HepG2 (cell line): Measurements from ENCODE around the gene CCDC148. TPM values are rescaled to one million over a fixed set of nuclear protein-coding genes. Genes with fewer than 3 reads are reported as not detected.

Source experiments
- AKAP8 ChIP-seq: sonication (generic); formaldehyde crosslinking; IDR thresholded peaks from 2 replicates; pipeline ENCODE4 v1.5.1; 2020; ENCODE audit warnings: mild to moderate bottlenecking, missing genetic modification reagents
- BHLHE40 ChIP-seq: IDR thresholded peaks from 2 replicates; pipeline ENCODE4 v1.6.1; 2011; ENCODE audit warnings: low read length, improper control_type of control experiment
- FOXA1 ChIP-seq, 2 experiments: fragments of 450-650 bp in 1 of 2; sonication (generic) in 1 of 2; formaldehyde crosslinking in 1 of 2; IDR thresholded peaks; 2 replicates each; pipeline versions ENCODE4 v1.4.0 to v1.6.1; 2016 to 2020; ENCODE audit warnings: missing genetic modification reagents in 1 of 2
- FOXA3 ChIP-seq: IDR thresholded peaks from 2 replicates; pipeline ENCODE4 v1.6.1; 2016; ENCODE audit warnings: missing genetic modification reagents, missing compliant biosample characterization
- GABPB1 ChIP-seq: IDR thresholded peaks from 2 replicates; pipeline ENCODE4 v1.6.1; 2016; ENCODE audit warnings: mild to moderate bottlenecking, missing genetic modification reagents, moderate library complexity, missing compliant biosample characterization
- ISL2 ChIP-seq: sonication (generic); formaldehyde crosslinking; IDR thresholded peaks from 2 replicates; pipeline ENCODE4 v1.5.0; 2020; ENCODE audit warnings: missing genetic modification reagents
- JUN ChIP-seq: sonication (generic); formaldehyde crosslinking; IDR thresholded peaks from 2 replicates; pipeline ENCODE4 v1.4.0; 2020; ENCODE audit warnings: mild to moderate bottlenecking, missing genetic modification reagents
- JUND ChIP-seq: sonication (generic); formaldehyde crosslinking; IDR thresholded peaks from 2 replicates; pipeline ENCODE4 v1.8.0; 2022; ENCODE audit warnings: mild to moderate bottlenecking, missing genetic modification reagents
- KDM5B ChIP-seq: sonication (generic); formaldehyde crosslinking; IDR thresholded peaks from 2 replicates; pipeline ENCODE4 v1.4.0; 2020; ENCODE audit warnings: missing genetic modification reagents, mild to moderate bottlenecking, borderline replicate concordance
- MAFF ChIP-seq: IDR thresholded peaks from 2 replicates; pipeline ENCODE4 v1.6.1; 2011; ENCODE audit warnings: low read depth, low read length, improper control_type of control experiment
- MXD3 ChIP-seq: IDR thresholded peaks from 2 replicates; pipeline ENCODE4 v1.6.1; 2016; ENCODE audit warnings: mild to moderate bottlenecking, missing biosample characterization, missing genetic modification reagents
- MXI1 ChIP-seq: IDR thresholded peaks from 3 replicates; pipeline ENCODE4 v1.6.1; 2012; ENCODE audit warnings: low read depth, low read length, inconsistent platforms, borderline replicate concordance
- ONECUT2 ChIP-seq: sonication (generic); formaldehyde crosslinking; IDR thresholded peaks from 2 replicates; pipeline ENCODE4 v1.4.0; 2020; ENCODE audit warnings: missing genetic modification reagents
- SIX1 ChIP-seq: sonication (generic); formaldehyde crosslinking; IDR thresholded peaks from 2 replicates; pipeline ENCODE4 v1.4.0; 2020; ENCODE audit warnings: missing genetic modification reagents, borderline replicate concordance
- SNAPC2 ChIP-seq: sonication (generic); formaldehyde crosslinking; IDR thresholded peaks from 2 replicates; pipeline ENCODE4 v1.8.1; 2022; ENCODE audit warnings: mild to moderate bottlenecking, missing genetic modification reagents
- SNRNP70 ChIP-seq: fragments of 200-400 bp; formaldehyde crosslinking; IDR thresholded peaks from 2 replicates; pipeline ENCODE4 v1.6.1; 2017; ENCODE audit warnings: mild to moderate bottlenecking, low read depth, low read length, moderate library complexity
- SUZ12 ChIP-seq: fragments of 150-350 bp; IDR thresholded peaks from 2 replicates; pipeline ENCODE4 v1.6.1; 2014; ENCODE audit warnings: low read depth, low read length
- TBP ChIP-seq: sonication (generic); formaldehyde crosslinking; IDR thresholded peaks from 2 replicates; pipeline ENCODE4 v1.5.0; 2020; ENCODE audit warnings: missing genetic modification reagents
- ZBTB2 ChIP-seq: sonication (generic); formaldehyde crosslinking; IDR thresholded peaks from 2 replicates; pipeline ENCODE4 v1.8.0; 2022; ENCODE audit warnings: low read depth, missing genetic modification reagents
- ZKSCAN8 ChIP-seq: IDR thresholded peaks from 2 replicates; pipeline ENCODE4 v1.6.1; 2016; ENCODE audit warnings: borderline replicate concordance, missing genetic modification reagents, missing compliant biosample characterization
- ZNF124 ChIP-seq: sonication (generic); formaldehyde crosslinking; IDR thresholded peaks from 2 replicates; pipeline ENCODE4 v1.4.0; 2020; ENCODE audit warnings: missing genetic modification reagents
- ZNF136 ChIP-seq: sonication (generic); formaldehyde crosslinking; IDR thresholded peaks from 2 replicates; pipeline ENCODE4 v1.8.1; 2022; ENCODE audit warnings: low read depth, mild to moderate bottlenecking, moderate library complexity, missing genetic modification reagents
- ZNF326 ChIP-seq: sonication (generic); formaldehyde crosslinking; IDR thresholded peaks from 2 replicates; pipeline ENCODE4 v1.4.0; 2020; ENCODE audit warnings: missing genetic modification reagents, borderline replicate concordance
- ZNF335 ChIP-seq: sonication (generic); formaldehyde crosslinking; IDR thresholded peaks from 2 replicates; pipeline ENCODE4 v1.4.0; 2020; ENCODE audit warnings: missing genetic modification reagents
- ZNF530 ChIP-seq: sonication (generic); formaldehyde crosslinking; IDR thresholded peaks from 2 replicates; pipeline ENCODE4 v1.5.0; 2020; ENCODE audit warnings: low read depth, mild to moderate bottlenecking, missing genetic modification reagents
- ZNF558 ChIP-seq: sonication (generic); formaldehyde crosslinking; IDR thresholded peaks from 2 replicates; pipeline ENCODE4 v1.9.0; 2022; ENCODE audit warnings: mild to moderate bottlenecking, missing genetic modification reagents, borderline replicate concordance
- ZNF605 ChIP-seq: sonication (generic); formaldehyde crosslinking; IDR thresholded peaks from 2 replicates; pipeline ENCODE4 v1.8.0; 2022; ENCODE audit warnings: mild to moderate bottlenecking, missing genetic modification reagents
- ZNF772 ChIP-seq: sonication (generic); formaldehyde crosslinking; IDR thresholded peaks from 2 replicates; pipeline ENCODE4 v1.5.0; 2020; ENCODE audit warnings: mild to moderate bottlenecking, missing genetic modification reagents
- polyA plus RNA-seq, 8 experiments: library from polyadenylated mRNA; depleted of rRNA in 3 of 8; stranded (reverse) in 7 of 8; unstranded in 1 of 8; fragments of >200 nt; fragmentation: Illumina TruSeq in 4 of 8; extraction: Trizol in 4 of 8; gene quantifications; 2 replicates each; pipeline versions ENCODE4 v1.2.1 to v1.2.3, GENCODE V29; 2011 to 2016; ENCODE audit warnings: low read depth in 4 of 8, missing spikeins in 1 of 8, mixed read lengths in 1 of 8; ENCODE audit not compliant: insufficient read depth in 1 of 8
- total RNA-seq, 5 experiments: library from RNA; depleted of rRNA; stranded (reverse); fragments of >200 nt; fragmentation: Illumina TruSeq; extraction: Trizol; gene quantifications; 2 replicates each; pipeline ENCODE4 v1.2.3, GENCODE V29; 2016; ENCODE audit warnings: low read depth in 1 of 5
- TF ChIP-seq, protein P1 (sequence below): IDR thresholded peaks from 2 replicates; pipeline ENCODE4 v1.4.0; 2020; ENCODE audit warnings: mild to moderate bottlenecking, missing genetic modification reagents

The CCDC148 gene
- total and polyA plus RNA-seq, 2 of the 13 experiments (the other 11 are each of a cell fraction or from before 2014, with no cell fraction given) = 0.30 to 0.49 TPM

DNA sequence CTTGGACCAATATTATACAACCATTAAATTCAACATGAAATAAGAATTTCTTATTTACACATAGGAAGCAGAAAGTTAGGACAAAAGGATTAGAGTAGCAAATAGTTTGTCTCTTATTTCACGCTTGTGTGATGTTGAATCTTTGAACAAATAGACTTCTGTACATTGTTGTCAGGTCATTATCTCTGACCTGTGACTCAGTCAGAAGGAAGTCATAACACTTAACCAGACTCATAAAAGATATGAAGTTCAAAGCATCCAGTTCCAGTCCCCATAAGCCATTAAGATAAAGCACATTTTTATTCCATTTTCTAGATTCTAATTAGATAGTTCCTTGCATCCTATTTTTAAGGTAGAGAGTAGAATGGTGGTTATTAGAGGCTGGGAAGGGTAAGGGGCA lies 224.1 kb downstream of the CCDC148 start (continued):
- TF ChIP-seq, protein P1, sequence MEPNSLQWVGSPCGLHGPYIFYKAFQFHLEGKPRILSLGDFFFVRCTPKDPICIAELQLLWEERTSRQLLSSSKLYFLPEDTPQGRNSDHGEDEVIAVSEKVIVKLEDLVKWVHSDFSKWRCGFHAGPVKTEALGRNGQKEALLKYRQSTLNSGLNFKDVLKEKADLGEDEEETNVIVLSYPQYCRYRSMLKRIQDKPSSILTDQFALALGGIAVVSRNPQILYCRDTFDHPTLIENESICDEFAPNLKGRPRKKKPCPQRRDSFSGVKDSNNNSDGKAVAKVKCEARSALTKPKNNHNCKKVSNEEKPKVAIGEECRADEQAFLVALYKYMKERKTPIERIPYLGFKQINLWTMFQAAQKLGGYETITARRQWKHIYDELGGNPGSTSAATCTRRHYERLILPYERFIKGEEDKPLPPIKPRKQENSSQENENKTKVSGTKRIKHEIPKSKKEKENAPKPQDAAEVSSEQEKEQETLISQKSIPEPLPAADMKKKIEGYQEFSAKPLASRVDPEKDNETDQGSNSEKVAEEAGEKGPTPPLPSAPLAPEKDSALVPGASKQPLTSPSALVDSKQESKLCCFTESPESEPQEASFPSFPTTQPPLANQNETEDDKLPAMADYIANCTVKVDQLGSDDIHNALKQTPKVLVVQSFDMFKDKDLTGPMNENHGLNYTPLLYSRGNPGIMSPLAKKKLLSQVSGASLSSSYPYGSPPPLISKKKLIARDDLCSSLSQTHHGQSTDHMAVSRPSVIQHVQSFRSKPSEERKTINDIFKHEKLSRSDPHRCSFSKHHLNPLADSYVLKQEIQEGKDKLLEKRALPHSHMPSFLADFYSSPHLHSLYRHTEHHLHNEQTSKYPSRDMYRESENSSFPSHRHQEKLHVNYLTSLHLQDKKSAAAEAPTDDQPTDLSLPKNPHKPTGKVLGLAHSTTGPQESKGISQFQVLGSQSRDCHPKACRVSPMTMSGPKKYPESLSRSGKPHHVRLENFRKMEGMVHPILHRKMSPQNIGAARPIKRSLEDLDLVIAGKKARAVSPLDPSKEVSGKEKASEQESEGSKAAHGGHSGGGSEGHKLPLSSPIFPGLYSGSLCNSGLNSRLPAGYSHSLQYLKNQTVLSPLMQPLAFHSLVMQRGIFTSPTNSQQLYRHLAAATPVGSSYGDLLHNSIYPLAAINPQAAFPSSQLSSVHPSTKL (CRISPR knock-in tag) = peak; percentile 99
- TF ChIP-seq ZNF136 (CRISPR knock-in tag) (no peak), ONECUT2 (CRISPR knock-in tag) (no peak), SNAPC2 (no peak), GABPB1 (CRISPR knock-in tag) (no peak), MXI1 (no peak), ZNF326 (CRISPR knock-in tag) (no peak), SIX1 (CRISPR knock-in tag) (peak; percentile 76; the same call in 1 of the 2 replicates), ZKSCAN8 (CRISPR knock-in tag) (peak; percentile 81; the same call in 1 of the 2 replicates), ZNF605 (no peak), ZNF558 (CRISPR knock-in tag) (no peak), JUND (CRISPR knock-in tag) (peak; percentile 55; the same call in 1 of the 2 replicates), ZNF124 (CRISPR knock-in tag) (no peak), MAFF (no peak), KDM5B (CRISPR knock-in tag) (no peak), ZNF772 (CRISPR knock-in tag) (no peak), SNRNP70 (no peak), AKAP8 (CRISPR knock-in tag) (no peak), FOXA3 (CRISPR knock-in tag) (peak; percentile 89), BHLHE40 (0 out of 2 replicates have a peak, but pooled peaks have one; percentile 21), SUZ12 (no peak), ZNF335 (CRISPR knock-in tag) (no peak), MXD3 (CRISPR knock-in tag) (no peak), JUN (0 out of 2 replicates have a peak, but pooled peaks have one; percentile 61), ISL2 (CRISPR knock-in tag) (peak; percentile 45; the same call in 1 of the 2 replicates), ZNF530 (CRISPR knock-in tag) (no peak), FOXA1 (IDR thresholded peaks at IDR 0.05) (peak; percentile 33; the same call in 1 of the 2 replicates), FOXA1 (CRISPR knock-in tag; IDR thresholded peaks at IDR 0.05) (peak; percentile 72), ZBTB2 (no peak), TBP (no peak)
